BE2C (cell line): ENCODE data around the gene CBLN3.

ENCODE experiments used
- DNase-seq: peaks from one replicate; pipeline ENCODE4 v3.0.0-alpha.2; 2020
- H3K27me3 ChIP-seq: fragments of 250-450 bp; sonication (Bioruptor Pico); 2 replicates; pipeline ENCODE4 v1.5.1; 2020; ENCODE audit warnings: mild to moderate bottlenecking
- H3K36me3 ChIP-seq: fragments of 250-450 bp; sonication (Bioruptor Pico); 2 replicates; pipeline ENCODE4 v1.5.1; 2020; ENCODE audit warnings: mild to moderate bottlenecking
- H3K4me1 ChIP-seq: fragments of 250-450 bp; sonication (Bioruptor Pico); 2 replicates; pipeline ENCODE4 v1.5.1; 2020
- H3K4me3 ChIP-seq: 2 replicates; pipeline ENCODE4 v1.5.1; 2011; ENCODE audit warnings: low read depth, low read length
- H3K9me3 ChIP-seq: fragments of 250-450 bp; sonication (Bioruptor Pico); 2 replicates; pipeline ENCODE4 v1.5.1; 2020
- CTCF ChIP-seq: IDR thresholded peaks from 2 replicates; pipeline ENCODE4 v1.5.1; 2012; ENCODE audit warnings: mild to moderate bottlenecking, low read depth, low read length

CBLN3 gene

GRCh38 chr14:24377657-24378056, 51.8 kb downstream of the CBLN3 start:
- no peak for TF ChIP-seq CTCF
- peaks cover 46% of the 10 kb centered on the region for H3K36me3 ChIP-seq
- no peak overlapping the region for H3K4me3 ChIP-seq
- peaks cover 26% of the 10 kb centered on the region; the same call in 1 of the 2 replicates for H3K4me1 ChIP-seq
- no peaks in the 10 kb centered on the region for H3K9me3 ChIP-seq
- no peak for DNase-seq
- no peaks in the 10 kb centered on the region for H3K27me3 ChIP-seq

GRCh38 chr14:24377126-24377525, 52.3 kb downstream of the CBLN3 start:
- Histone ChIP-seq H3K36me3 (peaks cover 46% of the 10 kb centered on the region), H3K4me3 (no peak overlapping the region), H3K9me3 (no peaks in the 10 kb centered on the region), H3K4me1 (peaks cover 29% of the 10 kb centered on the region), H3K27me3 (no peaks in the 10 kb centered on the region)
- no peak for DNase-seq
- no peak for TF ChIP-seq CTCF
